H1 (cell line): ENCODE measurements around the gene LONP2.

ENCODE experiments used
- BRCA1 ChIP-seq: IDR thresholded peaks from 2 replicates; pipeline ENCODE4 v1.6.1; 2012; ENCODE audit warnings: low read depth, low read length, improper control_type of control experiment
- EP300 ChIP-seq, 2 experiments: IDR thresholded peaks; 1 replicate in 1 of 2; 2 replicates in 1 of 2; pipeline ENCODE4 v1.6.1; 2011 to 2012; ENCODE audit warnings: low read depth in 2 of 2, low read length in 2 of 2, mild to moderate bottlenecking in 2 of 2, borderline replicate concordance in 1 of 2, inconsistent platforms in 1 of 2, moderate library complexity in 1 of 2
- EZH2 ChIP-seq: fragments of 200-600 bp; sonication (generic); IDR thresholded peaks from 2 replicates; pipeline ENCODE4 v1.7.1; 2012; ENCODE audit warnings: low read depth, mild to moderate bottlenecking, moderate library complexity, low read length, inconsistent platforms; ENCODE audit not compliant: severe bottlenecking
- JUND ChIP-seq: IDR thresholded peaks from 2 replicates; pipeline ENCODE4 v1.6.1; 2011; ENCODE audit warnings: mild to moderate bottlenecking, improper control_type of control experiment, low read length
- POLR2A ChIP-seq, 2 experiments: IDR thresholded peaks; 1 replicate in 1 of 2; 2 replicates in 1 of 2; pipeline ENCODE4 v1.6.1; 2011; ENCODE audit warnings: low read depth in 2 of 2, low read length in 2 of 2, mild to moderate bottlenecking in 2 of 2; ENCODE audit errors: control extremely low read depth in 1 of 2
- POLR2AphosphoS5 ChIP-seq: IDR thresholded peaks from 2 replicates; pipeline ENCODE4 v1.6.1; 2011; ENCODE audit warnings: low read depth, low read length
- RAD21 ChIP-seq, 2 experiments: IDR thresholded peaks in 1 of 2; conservative IDR thresholded peaks in 1 of 2; 2 replicates each; pipeline ENCODE4 v1.6.1; 2011; ENCODE audit warnings: low read depth in 2 of 2, low read length in 2 of 2, improper control_type of control experiment in 1 of 2, inconsistent platforms in 1 of 2, mild to moderate bottlenecking in 1 of 2, moderate library complexity in 1 of 2
- RFX5 ChIP-seq: IDR thresholded peaks from 2 replicates; pipeline ENCODE4 v1.6.1; 2011; ENCODE audit warnings: low read depth, low read length, improper control_type of control experiment, borderline replicate concordance
- SIN3A ChIP-seq, 2 experiments: IDR thresholded peaks in 1 of 2; conservative IDR thresholded peaks in 1 of 2; 2 replicates each; pipeline ENCODE4 v1.6.1; 2011 to 2012; ENCODE audit warnings: low read length in 2 of 2, improper control_type of control experiment in 1 of 2, low read depth in 1 of 2, mild to moderate bottlenecking in 1 of 2
- USF2 ChIP-seq: IDR thresholded peaks from 2 replicates; pipeline ENCODE4 v1.6.1; 2011; ENCODE audit warnings: low read length, improper control_type of control experiment
- ZNF274 ChIP-seq: IDR thresholded peaks from 2 replicates; pipeline ENCODE4 v1.7.0; 2012; ENCODE audit warnings: low read length, borderline replicate concordance; ENCODE audit errors: extremely low read depth
- TF ChIP-seq, protein P1 (sequence below), 3 experiments: IDR thresholded peaks; 1 replicate in 2 of 3; 2 replicates in 1 of 3; pipeline versions ENCODE4 v1.5.1 to v1.6.1; 2011; ENCODE audit warnings: low read length in 3 of 3, mild to moderate bottlenecking in 3 of 3, inconsistent platforms in 2 of 3, low read depth in 1 of 3, moderate library complexity in 1 of 3; ENCODE audit not compliant: insufficient read depth in 1 of 3; ENCODE audit errors: control extremely low read depth in 1 of 3

GRCh38 chr16:48282636-48283263 lies 38.6 kb downstream of the LONP2 start:
- TF ChIP-seq POLR2AphosphoS5 (no peak), EZH2 (no peak), RAD21 (IDR thresholded peaks at IDR 0.05 in 1 of 2, conservative IDR thresholded peaks at IDR 0.05 in 1 of 2; ENCODE audit: low read depth in 2 of 2, low read length in 2 of 2) (no peak), SIN3A (conservative IDR thresholded peaks at IDR 0.05 in 1 of 2, IDR thresholded peaks at IDR 0.05 in 1 of 2; ENCODE audit: low read depth in 1 of 2, low read length in 2 of 2) (no peak), JUND (no peak), RFX5 (no peak), BRCA1 (no peak), ZNF274 (no peak), EP300 (IDR thresholded peaks at IDR 0.05; ENCODE audit: borderline replicate concordance in 1 of 2, low read depth in 2 of 2, low read length in 2 of 2) (no peak), USF2 (no peak), POLR2A (IDR thresholded peaks at IDR 0.05; ENCODE audit: control extremely low read depth in 1 of 2, low read depth in 2 of 2, low read length in 2 of 2) (no peak)
- TF ChIP-seq, protein P1, sequence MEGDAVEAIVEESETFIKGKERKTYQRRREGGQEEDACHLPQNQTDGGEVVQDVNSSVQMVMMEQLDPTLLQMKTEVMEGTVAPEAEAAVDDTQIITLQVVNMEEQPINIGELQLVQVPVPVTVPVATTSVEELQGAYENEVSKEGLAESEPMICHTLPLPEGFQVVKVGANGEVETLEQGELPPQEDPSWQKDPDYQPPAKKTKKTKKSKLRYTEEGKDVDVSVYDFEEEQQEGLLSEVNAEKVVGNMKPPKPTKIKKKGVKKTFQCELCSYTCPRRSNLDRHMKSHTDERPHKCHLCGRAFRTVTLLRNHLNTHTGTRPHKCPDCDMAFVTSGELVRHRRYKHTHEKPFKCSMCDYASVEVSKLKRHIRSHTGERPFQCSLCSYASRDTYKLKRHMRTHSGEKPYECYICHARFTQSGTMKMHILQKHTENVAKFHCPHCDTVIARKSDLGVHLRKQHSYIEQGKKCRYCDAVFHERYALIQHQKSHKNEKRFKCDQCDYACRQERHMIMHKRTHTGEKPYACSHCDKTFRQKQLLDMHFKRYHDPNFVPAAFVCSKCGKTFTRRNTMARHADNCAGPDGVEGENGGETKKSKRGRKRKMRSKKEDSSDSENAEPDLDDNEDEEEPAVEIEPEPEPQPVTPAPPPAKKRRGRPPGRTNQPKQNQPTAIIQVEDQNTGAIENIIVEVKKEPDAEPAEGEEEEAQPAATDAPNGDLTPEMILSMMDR (IDR thresholded peaks at IDR 0.05; ENCODE audit: control extremely low read depth in 1 of 3, insufficient read depth in 1 of 3, low read depth in 1 of 3, low read length in 3 of 3): no peak
